Sigmoid colon (tissue), 7 donors: ENCODE results near the gene SLC6A3. TPM values are rescaled to one million over a fixed set of nuclear protein-coding genes. Genes with fewer than 3 reads are reported as not detected.

Experiments
- DNase-seq: peaks from one replicate; pipeline ENCODE4 v3.0.0-alpha.2; 2019
- H3K27ac ChIP-seq, 4 donors: fragments of 200-600 bp; sonication (generic); one replicate each; pipeline ENCODE4 v1.5.1; 2016 to 2019; ENCODE audit warnings: mild to moderate bottlenecking in 1 of 4
- H3K27me3 ChIP-seq, 3 donors: fragments of 200-600 bp; sonication (generic); one replicate each; pipeline ENCODE4 v1.5.1; 2019; ENCODE audit warnings: mild to moderate bottlenecking in 1 of 3
- H3K36me3 ChIP-seq, 4 donors: fragments of 200-600 bp; sonication (generic); one replicate each; pipeline ENCODE4 v1.5.1; 2016 to 2019
- H3K4me1 ChIP-seq, 4 donors: fragments of 200-600 bp; sonication (generic); one replicate each; pipeline ENCODE4 v1.5.1; 2017 to 2019
- H3K4me3 ChIP-seq, 4 donors: fragments of 200-600 bp; sonication (generic); one replicate each; pipeline ENCODE4 v1.5.1; 2017 to 2019; ENCODE audit warnings: mild to moderate bottlenecking in 2 of 4, moderate library complexity in 1 of 4
- H3K9me3 ChIP-seq, 4 donors: fragments of 200-600 bp in 3 of 4; sonication (generic) in 3 of 4; one replicate each; pipeline versions ENCODE4 v1.5.1 to v1.6.1; 2013 to 2019
- CTCF ChIP-seq, 4 experiments: fragments of 450-650 bp in 3 of 4; fragments of 200-600 bp in 1 of 4; IDR thresholded peaks; one replicate each; pipeline ENCODE4 v1.5.1; 2016 to 2019; ENCODE audit warnings: antibody characterized with exemption in 4 of 4, mild to moderate bottlenecking in 3 of 4, moderate library complexity in 2 of 4
- EP300 ChIP-seq, 4 donors: sonication (generic); formaldehyde crosslinking; IDR thresholded peaks; one replicate each; pipeline ENCODE4 v1.6.1; 2017; ENCODE audit warnings: antibody characterized with exemption in 4 of 4
- POLR2A ChIP-seq, 2 donors: fragments of 450-650 bp; IDR thresholded peaks; one replicate each; pipeline ENCODE4 v1.6.1; 2016; ENCODE audit warnings: antibody characterized with exemption in 2 of 2, mild to moderate bottlenecking in 2 of 2, moderate library complexity in 2 of 2
- POLR2AphosphoS5 ChIP-seq, 4 donors: sonication (generic); formaldehyde crosslinking; IDR thresholded peaks; one replicate each; pipeline ENCODE4 v1.6.1; 2017; ENCODE audit warnings: antibody characterized with exemption in 4 of 4
- WGBS, 2 donors: extraction: QIAGEN DNeasy Blood & Tissue Kit; methylation state at CpG; one replicate each; pipeline ENCODE4 v1.1.7; 2013; 5-methylcytosine and 5-hydroxymethylcytosine counted together
- intact Hi-C: fragments of 100-400 bp; cut with DNase I; formaldehyde crosslinking; loops from one replicate; pipeline ENCODE4 v1.15.1; 2023
- polyA plus RNA-seq, 3 donors: library from polyadenylated mRNA; stranded (reverse); fragments of 200-250 nt; gene quantifications; one replicate each; pipeline ENCODE4 v1.2.3, GENCODE V29; 2013
- total RNA-seq, 4 donors: library from RNA; depleted of rRNA; stranded (reverse); fragments of >200 nt; gene quantifications; one replicate each; pipeline ENCODE4 v1.1.0, GENCODE V29; 2016
- donor health status: healthy with polysubstance abuse.
- donor health status: Bipolar disorder and iron deficiency.
- donor health status: healthy.

Gene SLC6A3
- total and polyA plus RNA-seq, 7 donors: 0.06 TPM; not detected in 6

GRCh38 chr5:1446602-1447343 lies 1.5 kb upstream of the SLC6A3 start:
- 48 to 57% methylated on average over 16 of the region's 16 CpGs for WGBS, 2 donors
- TF ChIP-seq CTCF (IDR thresholded peaks at IDR 0.05) (no peak), POLR2AphosphoS5 (IDR thresholded peaks at IDR 0.05) (no peak), EP300 (IDR thresholded peaks at IDR 0.05) (no peak), POLR2A (IDR thresholded peaks at IDR 0.05) (no peak)
- DNase-seq: no peak
- no peak overlapping the region for H3K4me3 ChIP-seq
- H3K4me1 ChIP-seq: peaks cover 0 to 21% (median 19%) of the 10 kb centered on the region in 4 donors
- no peaks in the 10 kb centered on the region for H3K9me3 ChIP-seq
- peaks cover 36 to 61% (median 54%) of the 10 kb centered on the region in 3 donors for H3K27me3 ChIP-seq
- intact Hi-C loops: no loop called here
- no peak overlapping the region for H3K27ac ChIP-seq
- H3K36me3 ChIP-seq: no peaks in the 10 kb centered on the region

GRCh38 chr5:1445689-1446601 lies 705 bp upstream of the SLC6A3 start:
- intact Hi-C loops: no loop called here
- Histone ChIP-seq H3K4me1 (peaks cover 0 to 21% (median 19%) of the 10 kb centered on the region in 4 donors), H3K36me3 (no peaks in the 10 kb centered on the region), H3K27ac (no peak overlapping the region), H3K4me3 (peak overlapping the region in 2 of 4 donors; percentile 8 to 22), H3K9me3 (no peaks in the 10 kb centered on the region), H3K27me3 (peaks cover 36 to 69% (median 62%) of the 10 kb centered on the region in 3 donors)
- DNase-seq: no peak
- WGBS, 2 donors: 7 to 17% methylated on average over 92 of the region's 92 CpGs
- no peak for TF ChIP-seq EP300 (IDR thresholded peaks at IDR 0.05)

GRCh38 chr5:1444361-1445189 lies 665 bp downstream of the SLC6A3 start:
- WGBS, 2 donors: 8 to 11% methylated on average over 68 of the region's 68 CpGs
- peaks cover 0 to 21% (median 19%) of the 10 kb centered on the region in 4 donors for H3K4me1 ChIP-seq
- H3K4me3 ChIP-seq: peak overlapping the region in 2 of 4 donors; percentile 8 to 22
- H3K9me3 ChIP-seq: no peaks in the 10 kb centered on the region
- TF ChIP-seq POLR2A (IDR thresholded peaks at IDR 0.05) (no peak), POLR2AphosphoS5 (IDR thresholded peaks at IDR 0.05) (no peak), CTCF (IDR thresholded peaks at IDR 0.05) (no peak), EP300 (IDR thresholded peaks at IDR 0.05) (no peak)
- intact Hi-C loops: no loop called here
- no peak for DNase-seq
- H3K36me3 ChIP-seq: no peaks in the 10 kb centered on the region
- peaks cover 36 to 81% (median 70%) of the 10 kb centered on the region in 3 donors for H3K27me3 ChIP-seq
- H3K27ac ChIP-seq: no peak overlapping the region

- DNase-seq: no peak
- no peaks in the 10 kb centered on the region for H3K36me3 ChIP-seq
- WGBS, 2 donors: 40 to 53% methylated on average over 15 of the region's 15 CpGs
- H3K4me1 ChIP-seq: peaks cover 0 to 21% (median 19%) of the 10 kb centered on the region in 4 donors
- H3K27ac ChIP-seq: no peak overlapping the region
- TF ChIP-seq POLR2AphosphoS5 (IDR thresholded peaks at IDR 0.05) (no peak), CTCF (IDR thresholded peaks at IDR 0.05) (no peak), POLR2A (IDR thresholded peaks at IDR 0.05) (no peak), EP300 (IDR thresholded peaks at IDR 0.05) (no peak)
- no peaks in the 10 kb centered on the region for H3K9me3 ChIP-seq
- no peak overlapping the region for H3K4me3 ChIP-seq
- intact Hi-C loops: no loop called here
- peaks cover 36 to 87% (median 70%) of the 10 kb centered on the region in 3 donors for H3K27me3 ChIP-seq
Measured at GRCh38 chr5:1443991-1444360, 1.3 kb downstream of the SLC6A3 start.
